ENCODE data around the gene CREG2.
A peak's percentile ranks its signal among the peaks of the same experiment; 100 is the strongest.

CREG2 gene

GRCh38 chr2:101408925-101409324 lies 21.6 kb upstream of the CREG2 start:
- DNase-seq, result no peak

GRCh38 chr2:101405351-101405899 lies 18.1 kb upstream of the CREG2 start:
- DNase-seq, result no peak

- DNase-seq, result no peak
These were observed 16.4 kb upstream of the CREG2 start for GRCh38 chr2:101403745-101404144.

- no peak for DNase-seq
These were observed 15.3 kb upstream of the CREG2 start for GRCh38 chr2:101402630-101403029.

- no peak for DNase-seq
These were observed 14.6 kb upstream of the CREG2 start for GRCh38 chr2:101401906-101402305.

GRCh38 chr2:101401326-101401665 lies 14.0 kb upstream of the CREG2 start:
- no peak for DNase-seq

- DNase-seq, result no peak
These were observed 13.4 kb upstream of the CREG2 start for GRCh38 chr2:101400506-101401325.

- DNase-seq, result no peak
These were observed 12.7 kb upstream of the CREG2 start for GRCh38 chr2:101400048-101400447.

- DNase-seq, result peak; percentile 83
These were observed 11.9 kb upstream of the CREG2 start for GRCh38 chr2:101399021-101399799.

- DNase-seq, result no peak
These were observed 11.0 kb upstream of the CREG2 start for GRCh38 chr2:101398116-101398821.

GRCh38 chr2:101396316-101396717 lies 9.0 kb upstream of the CREG2 start:
- DNase-seq, result no peak

- DNase-seq, result no peak
These were observed 8.4 kb upstream of the CREG2 start for GRCh38 chr2:101395545-101396315.

GRCh38 chr2:101388232-101388631 lies 929 bp upstream of the CREG2 start:
- no peak for DNase-seq

GRCh38 chr2:101386599-101387150 lies 628 bp downstream of the CREG2 start:
- DNase-seq, result no peak

GRCh38 chr2:101383016-101383541 lies 4.2 kb downstream of the CREG2 start:
- DNase-seq, result no peak

- DNase-seq, result no peak
These were observed 4.9 kb downstream of the CREG2 start for GRCh38 chr2:101382442-101382841.

GRCh38 chr2:101380376-101380775 lies 6.9 kb downstream of the CREG2 start:
- DNase-seq, result no peak

GRCh38 chr2:101379091-101379490 lies 8.2 kb downstream of the CREG2 start:
- DNase-seq, result no peak

GRCh38 chr2:101375653-101376052 lies 11.7 kb downstream of the CREG2 start:
- DNase-seq, result no peak

- no peak for DNase-seq
These were observed 12.3 kb downstream of the CREG2 start for GRCh38 chr2:101374821-101375561.

- no peak for DNase-seq
These were observed 14.5 kb downstream of the CREG2 start for GRCh38 chr2:101372792-101373191.

Measured in DMS 273 treated with DMSO at 0.1 percent for 48 hours (cell line).